H1 (cell line): ENCODE data around the gene JDP2. TPM values are rescaled to one million over a fixed set of nuclear protein-coding genes. Genes with fewer than 3 reads are reported as not detected.

ENCODE experiments used
- CHD1 ChIP-seq: IDR thresholded peaks from 2 replicates; pipeline ENCODE4 v1.6.1; 2012; ENCODE audit warnings: low read depth, low read length, improper control_type of control experiment
- E2F6 ChIP-seq: IDR thresholded peaks from 2 replicates; pipeline ENCODE4 v1.6.1; 2012; ENCODE audit warnings: inconsistent platforms
- NANOG ChIP-seq: IDR thresholded peaks from 2 replicates; pipeline ENCODE4 v1.6.1; 2011; ENCODE audit warnings: low read length, low read depth, mild to moderate bottlenecking, inconsistent platforms; ENCODE audit not compliant: insufficient read depth, poor library complexity, severe bottlenecking
- polyA plus RNA-seq, 7 experiments: library from polyadenylated mRNA; depleted of rRNA in 3 of 7; stranded (reverse) in 5 of 7; unstranded in 2 of 7; fragments of >200 nt in 5 of 7; fragments of 200-250 nt in 2 of 7; gene quantifications; 1 replicate in 5 of 7; 2 replicates in 1 of 7; 4 replicates in 1 of 7; pipeline versions ENCODE4 v1.2.1 to v1.2.3, GENCODE V29; 2011 to 2013; ENCODE audit warnings: missing spikeins in 2 of 7, mixed read lengths in 2 of 7
- total RNA-seq: library from RNA; stranded (reverse); fragmentation: NEBNext Ultra II Directional; extraction: Animal tissue kit (Norgen Biotek cat#: 25700); gene quantifications from 2 replicates; pipeline ENCODE4 v1.2.1, GENCODE V29; 2021

The JDP2 gene
- total and polyA plus RNA-seq, 2 of the 8 experiments (the other 6 are each of a cell fraction or from before 2014, with no cell fraction given), result 8.9 to 27.2 TPM

- no peak for TF ChIP-seq E2F6
- no peak for TF ChIP-seq CHD1
- TF ChIP-seq NANOG, result no peak
Observed at GRCh38 chr14:75510547-75510946, 82.7 kb downstream of the JDP2 start (continued).
